Lower leg skin (tissue), 4 donors: ENCODE results near the gene AMY1C. TPM values are rescaled to one million over a fixed set of nuclear protein-coding genes. Genes with fewer than 3 reads are reported as not detected.

Source experiments
- DNase-seq, 2 donors: peaks; one replicate each; pipeline ENCODE4 v3.0.0-alpha.2; 2019; ENCODE audit warnings: low spot score in 2 of 2
- H3K4me3 ChIP-seq: fragments of 200-600 bp; sonication (generic); 2 replicates; pipeline ENCODE4 v1.5.1; 2017; ENCODE audit warnings: mild to moderate bottlenecking, low read depth; ENCODE audit not compliant: poor library complexity, severe bottlenecking
- POLR2A ChIP-seq, 2 donors: fragments of 450-650 bp; IDR thresholded peaks; one replicate each; pipeline ENCODE4 v1.6.1; 2016 to 2017; ENCODE audit warnings: antibody characterized with exemption in 2 of 2, mild to moderate bottlenecking in 1 of 2, moderate library complexity in 1 of 2
- WGBS, 2 donors: methylation state at CpG; one replicate each; pipeline ENCODE4 v1.1.5; 2018; 5-methylcytosine and 5-hydroxymethylcytosine counted together
- intact Hi-C: fragments of 100-400 bp; cut with DNase I; formaldehyde crosslinking; loops from one replicate; pipeline ENCODE4 v1.15.0; 2023; ENCODE audit warnings: low total_unique reads
- total RNA-seq, 4 donors: library from RNA; depleted of rRNA; stranded (reverse); fragments of >200 nt; gene quantifications; one replicate each; pipeline ENCODE4 v1.1.0, GENCODE V29; 2016
- TF ChIP-seq, protein P1 (sequence below), 3 donors: fragments of 450-650 bp; IDR thresholded peaks; one replicate each; pipeline ENCODE4 v1.5.1; 2016; ENCODE audit warnings: antibody characterized with exemption in 3 of 3, mild to moderate bottlenecking in 3 of 3, moderate library complexity in 2 of 3

The AMY1C gene
- total RNA-seq, 4 donors from 2014 or later: 0.91 TPM; not detected in 3

DNA sequence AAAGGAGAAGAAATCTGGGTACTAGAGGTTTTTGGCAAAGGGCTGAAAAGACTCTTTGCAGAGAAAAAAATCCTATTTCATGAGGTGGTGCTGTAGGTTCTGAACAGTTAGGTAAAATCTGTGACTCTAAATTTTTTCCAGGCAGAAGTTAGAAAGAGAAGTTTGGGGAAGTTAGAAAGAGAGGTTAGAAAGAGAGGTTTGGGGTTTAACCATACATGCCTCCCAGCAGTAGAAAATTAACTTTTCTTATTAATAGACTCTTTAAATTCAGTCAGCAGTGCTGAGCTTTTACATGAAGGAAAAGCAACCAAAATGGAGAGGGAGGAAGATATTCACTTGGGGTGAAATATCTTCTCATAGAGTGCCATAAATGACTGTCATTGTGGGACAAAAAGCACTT lies 12.2 kb downstream of the AMY1C start:
- intact Hi-C loops: no loop called here
- H3K4me3 ChIP-seq: no peak overlapping the region
- DNase-seq: no peak
- TF ChIP-seq, protein P1, sequence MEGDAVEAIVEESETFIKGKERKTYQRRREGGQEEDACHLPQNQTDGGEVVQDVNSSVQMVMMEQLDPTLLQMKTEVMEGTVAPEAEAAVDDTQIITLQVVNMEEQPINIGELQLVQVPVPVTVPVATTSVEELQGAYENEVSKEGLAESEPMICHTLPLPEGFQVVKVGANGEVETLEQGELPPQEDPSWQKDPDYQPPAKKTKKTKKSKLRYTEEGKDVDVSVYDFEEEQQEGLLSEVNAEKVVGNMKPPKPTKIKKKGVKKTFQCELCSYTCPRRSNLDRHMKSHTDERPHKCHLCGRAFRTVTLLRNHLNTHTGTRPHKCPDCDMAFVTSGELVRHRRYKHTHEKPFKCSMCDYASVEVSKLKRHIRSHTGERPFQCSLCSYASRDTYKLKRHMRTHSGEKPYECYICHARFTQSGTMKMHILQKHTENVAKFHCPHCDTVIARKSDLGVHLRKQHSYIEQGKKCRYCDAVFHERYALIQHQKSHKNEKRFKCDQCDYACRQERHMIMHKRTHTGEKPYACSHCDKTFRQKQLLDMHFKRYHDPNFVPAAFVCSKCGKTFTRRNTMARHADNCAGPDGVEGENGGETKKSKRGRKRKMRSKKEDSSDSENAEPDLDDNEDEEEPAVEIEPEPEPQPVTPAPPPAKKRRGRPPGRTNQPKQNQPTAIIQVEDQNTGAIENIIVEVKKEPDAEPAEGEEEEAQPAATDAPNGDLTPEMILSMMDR (IDR thresholded peaks at IDR 0.05): no peak
- no peak for TF ChIP-seq POLR2A (IDR thresholded peaks at IDR 0.05)

GRCh38 chr1:103779932-103780331 lies 30.2 kb downstream of the AMY1C start:
- intact Hi-C loops: no loop called here
- no peak overlapping the region for H3K4me3 ChIP-seq
- no peak for TF ChIP-seq POLR2A (IDR thresholded peaks at IDR 0.05)
- TF ChIP-seq, protein P1 (IDR thresholded peaks at IDR 0.05): no peak
- no peak for DNase-seq

DNA sequence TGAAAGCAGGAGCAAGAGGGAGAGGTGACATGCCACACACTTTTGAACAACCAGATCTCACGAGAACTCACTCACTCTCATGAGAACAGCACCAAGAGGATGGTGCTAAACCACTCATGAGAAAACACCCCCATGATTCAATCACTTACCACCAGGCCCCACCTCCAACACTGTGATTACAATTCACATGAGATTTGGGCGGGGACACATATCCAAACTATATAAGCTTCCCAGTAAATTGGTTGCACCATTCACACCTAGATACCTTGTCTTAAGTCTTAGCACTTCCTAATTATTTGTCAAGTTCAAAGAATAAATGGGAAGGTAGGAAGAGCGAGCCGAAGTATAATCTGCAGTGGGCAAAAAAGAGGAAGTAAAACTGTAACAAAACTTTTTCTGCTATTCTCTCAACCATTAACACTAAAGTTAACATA lies 34.3 kb downstream of the AMY1C start:
- intact Hi-C loops: no loop called here
- DNase-seq: no peak
- H3K4me3 ChIP-seq: no peak overlapping the region
- TF ChIP-seq POLR2A (IDR thresholded peaks at IDR 0.05): no peak
- TF ChIP-seq, protein P1 (IDR thresholded peaks at IDR 0.05): no peak
- 69 to 75% methylated on average over 4 of the region's 4 CpGs for WGBS, 2 donors

GRCh38 chr1:103788377-103788776 lies 38.7 kb downstream of the AMY1C start:
- WGBS, 2 donors: 16 to 19% methylated on average over 1 of the region's 1 CpG
- TF ChIP-seq, protein P1 (IDR thresholded peaks at IDR 0.05): no peak
- TF ChIP-seq POLR2A (IDR thresholded peaks at IDR 0.05): no peak
- intact Hi-C loops: no loop called here
- H3K4me3 ChIP-seq: no peak overlapping the region
- DNase-seq: no peak

DNA sequence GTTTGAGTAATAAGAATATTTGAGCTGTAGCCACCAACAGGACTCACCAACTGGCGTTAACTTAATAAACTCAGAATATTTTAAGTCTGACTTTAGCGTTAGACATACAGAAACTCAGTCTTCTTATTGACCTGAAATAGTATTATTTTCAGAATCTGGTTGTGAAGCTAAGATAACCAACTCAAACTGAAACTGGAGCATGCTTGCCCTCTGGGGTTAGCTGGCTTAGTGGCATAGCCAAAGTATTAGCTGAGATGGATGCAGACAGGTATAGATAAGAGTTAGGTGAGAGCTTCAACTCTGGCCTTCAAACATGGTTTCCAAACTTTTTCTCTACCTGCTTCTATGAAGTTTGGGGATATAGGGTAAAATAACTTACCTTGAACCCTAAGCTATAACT lies 40.5 kb downstream of the AMY1C start:
- TF ChIP-seq, protein P1 (IDR thresholded peaks at IDR 0.05): no peak
- no peak for TF ChIP-seq POLR2A (IDR thresholded peaks at IDR 0.05)
- 81% methylated on average over 2 of the region's 2 CpGs for WGBS, 2 donors
- DNase-seq: no peak
- no peak overlapping the region for H3K4me3 ChIP-seq
- intact Hi-C loops: no loop called here

Other genes with a start within 250 kb of the AMY1C start
- gene RNPC3, start 224.2 kb upstream of the AMY1C start, total RNA-seq: 10 to 100 TPM; 17.7 to 33.8 (median 19.7) TPM
- gene AMY2B, start 178.3 kb upstream of the AMY1C start, total RNA-seq: 10 to 100 TPM; 16.8 to 19.4 (median 17.9) TPM
- gene AMY2A, start 132.5 kb upstream of the AMY1C start, total RNA-seq: 1 to 10 TPM in 2 of 4 donors, under 1 TPM in 1, not detected in 1; 0.19 to 2.9 (median 1.6) TPM
- gene AMY1A, start 94.1 kb upstream of the AMY1C start, total RNA-seq: not detected
- gene AMY1B, start 53.7 kb upstream of the AMY1C start, total RNA-seq: not detected